Lung microvascular endothelial cell (primary cell): Measurements from ENCODE around the gene MYOC. TPM values are rescaled to one million over a fixed set of nuclear protein-coding genes. Genes with fewer than 3 reads are reported as not detected.
A peak's percentile ranks its signal among the peaks of the same experiment; 100 is the strongest.
"Not testable (repeated sequence)": the region's sequence is repeated elsewhere in the genome, so short reads cannot be mapped to it uniquely, and the experiment has no call there.

Experiments
- DNase-seq, 2 donors: peaks; one replicate each; pipeline versions ENCODE4 v3.0.0 to v3.0.0-alpha.2; 2010; ENCODE audit warnings: low read depth in 2 of 2
- total RNA-seq: library from RNA; depleted of rRNA; stranded (reverse); fragments of >200 nt; gene quantifications from 2 replicates; pipeline ENCODE4 v1.2.1, GENCODE V29; 2014

The MYOC gene
- total RNA-seq = not detected in 2 replicates

DNA sequence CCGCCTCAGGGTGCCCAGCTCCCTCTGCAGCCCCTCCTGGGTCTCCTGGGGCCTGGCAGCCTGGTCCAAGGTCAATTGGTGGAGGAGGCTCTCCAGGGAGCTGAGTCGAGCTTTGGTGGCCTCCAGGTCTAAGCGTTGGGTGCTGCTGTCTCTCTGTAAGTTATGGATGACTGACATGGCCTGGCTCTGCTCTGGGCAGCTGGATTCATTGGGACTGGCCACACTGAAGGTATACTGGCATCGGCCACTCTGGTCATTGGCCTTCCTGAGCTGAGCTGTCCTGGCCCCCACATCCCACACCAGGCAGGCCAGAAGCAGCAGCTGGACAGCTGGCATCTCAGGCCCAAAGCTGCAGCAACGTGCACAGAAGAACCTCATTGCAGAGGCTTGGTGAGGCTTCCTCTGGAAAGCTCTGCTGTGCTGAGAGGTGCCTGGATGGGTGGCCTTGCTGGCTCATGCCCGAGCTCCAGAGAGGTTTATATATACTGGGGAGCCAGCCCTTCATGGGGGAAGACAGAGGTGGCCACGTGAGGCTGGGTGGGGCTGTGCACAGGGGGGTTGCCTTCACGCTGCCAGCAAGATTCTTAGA, at the start of gene MYOC:
Gene MYOC, minus strand, starts transcription at position 455 of the 589 bp plus-strand sequence. Its CDS starts 77 bp downstream, at position 378.
- DNase-seq = no peak

DNA sequence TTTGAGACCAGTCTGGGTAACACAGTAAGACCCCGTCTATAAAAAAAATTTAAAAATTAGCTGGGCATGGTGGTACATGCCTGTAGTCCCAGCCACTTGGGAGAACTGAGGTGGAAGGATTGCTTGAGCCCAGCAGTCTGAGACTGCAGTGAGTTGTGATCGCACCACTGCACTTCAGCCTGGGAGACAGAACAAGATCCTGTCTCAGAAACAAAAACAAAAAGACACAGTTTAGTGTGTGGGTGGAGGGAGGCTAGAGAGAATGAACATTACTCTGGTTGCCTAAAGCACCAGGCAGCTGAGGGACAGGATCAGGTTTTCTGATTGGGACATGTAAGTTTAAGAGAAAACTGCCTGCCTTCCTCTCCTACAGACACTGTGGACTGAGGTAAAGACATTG, 47.0 kb upstream of the MYOC start:
- DNase-seq = no peak

DNA sequence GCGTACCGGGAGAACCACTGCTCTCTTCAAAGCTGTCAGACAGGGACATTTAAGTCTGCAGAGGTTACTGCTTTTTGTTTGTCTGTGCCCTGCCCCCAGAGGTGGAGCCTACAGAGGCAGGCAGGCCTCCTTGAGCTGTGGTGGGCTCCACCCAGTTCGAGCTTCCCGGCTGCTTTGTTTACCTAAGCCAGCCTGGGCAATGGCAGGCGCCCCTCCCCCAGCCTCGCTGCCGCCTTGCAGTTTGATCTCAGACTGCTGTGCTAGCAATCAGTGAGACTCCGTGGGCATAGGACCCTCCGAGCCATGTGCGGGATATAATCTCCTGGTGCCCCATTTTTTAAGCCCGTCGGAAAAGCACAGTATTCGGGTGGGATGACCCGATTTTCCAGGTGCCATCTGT, 43.3 kb upstream of the MYOC start:
- not testable (repeated sequence) for DNase-seq

DNA sequence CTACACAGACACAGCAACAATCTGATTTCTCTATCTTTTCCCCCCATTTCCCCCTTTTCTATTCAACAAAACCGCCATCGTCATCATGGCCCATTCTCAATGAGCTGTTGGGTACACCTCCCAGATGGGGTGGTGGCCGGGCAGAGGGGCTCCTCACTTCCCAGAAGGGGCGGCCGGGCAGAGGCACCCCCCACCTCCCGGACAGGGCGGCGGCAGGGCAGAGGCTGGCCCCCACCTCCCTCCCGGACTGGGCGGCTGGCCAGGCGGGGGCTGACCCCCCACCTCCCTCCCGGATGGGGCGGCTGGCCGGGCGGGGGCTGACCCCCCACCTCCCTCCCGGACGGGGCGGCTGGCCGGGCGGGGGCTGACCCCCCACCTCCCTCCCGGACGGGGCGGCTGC, 41.1 kb upstream of the MYOC start:
- DNase-seq = not testable (repeated sequence)

DNA sequence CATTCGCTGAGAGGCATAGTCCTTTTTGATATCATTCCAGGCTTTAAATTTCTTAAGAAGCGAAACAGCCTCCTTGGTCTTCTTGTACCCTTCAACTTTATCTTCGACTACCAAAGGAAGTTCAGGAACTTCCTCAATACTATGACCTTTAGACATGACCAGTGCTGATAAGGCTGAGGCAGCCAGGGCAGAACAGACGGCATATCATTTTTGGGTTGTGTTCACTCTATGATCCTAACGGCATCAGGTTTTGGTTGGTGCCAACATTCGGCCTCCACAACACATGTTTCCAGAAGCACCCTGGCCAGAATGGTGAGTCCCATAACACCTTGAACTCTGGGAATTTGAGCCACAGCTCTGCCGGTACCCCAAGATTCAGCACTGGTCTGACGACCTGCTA, 31.4 kb upstream of the MYOC start:
- no peak for DNase-seq

DNA sequence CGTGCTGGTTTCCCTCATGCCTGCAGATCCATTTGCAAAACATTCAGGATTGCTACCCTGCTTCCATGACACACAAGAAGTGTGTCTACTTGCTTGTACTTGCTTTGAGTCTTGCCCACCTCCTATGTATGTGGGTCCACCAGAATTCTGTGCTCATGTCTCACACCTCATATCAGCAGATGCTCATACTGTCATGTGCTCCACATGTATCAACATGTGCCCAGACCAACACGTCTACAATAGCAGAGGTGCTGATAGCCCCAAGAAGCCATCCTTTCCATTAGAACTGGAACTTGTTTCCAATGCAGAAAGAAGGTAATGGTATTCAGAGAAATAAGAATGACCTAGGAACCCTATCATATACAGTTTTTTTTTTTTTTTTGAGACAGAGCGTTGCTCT, 27.9 kb upstream of the MYOC start:
- DNase-seq = no peak

DNA sequence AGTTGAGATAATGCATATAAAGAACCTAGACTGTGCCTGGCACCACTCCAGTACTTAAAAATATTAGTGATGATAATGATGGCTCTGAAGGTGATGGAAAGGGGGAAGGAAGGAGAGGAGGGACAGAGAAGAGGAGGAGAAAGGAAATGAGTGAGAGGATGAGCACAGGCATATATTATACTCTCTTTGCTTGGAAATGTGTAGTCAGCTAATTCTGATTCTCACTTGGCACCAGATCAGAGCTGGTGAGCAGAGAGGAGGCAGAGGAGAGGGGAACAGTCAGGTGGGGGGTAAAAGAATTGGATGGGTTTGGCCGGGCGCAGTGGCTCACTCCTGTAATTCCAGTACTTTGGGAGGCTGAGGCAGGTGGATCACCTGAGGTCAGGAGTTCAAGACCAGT, 24.3 kb upstream of the MYOC start:
- no peak for DNase-seq

DNA sequence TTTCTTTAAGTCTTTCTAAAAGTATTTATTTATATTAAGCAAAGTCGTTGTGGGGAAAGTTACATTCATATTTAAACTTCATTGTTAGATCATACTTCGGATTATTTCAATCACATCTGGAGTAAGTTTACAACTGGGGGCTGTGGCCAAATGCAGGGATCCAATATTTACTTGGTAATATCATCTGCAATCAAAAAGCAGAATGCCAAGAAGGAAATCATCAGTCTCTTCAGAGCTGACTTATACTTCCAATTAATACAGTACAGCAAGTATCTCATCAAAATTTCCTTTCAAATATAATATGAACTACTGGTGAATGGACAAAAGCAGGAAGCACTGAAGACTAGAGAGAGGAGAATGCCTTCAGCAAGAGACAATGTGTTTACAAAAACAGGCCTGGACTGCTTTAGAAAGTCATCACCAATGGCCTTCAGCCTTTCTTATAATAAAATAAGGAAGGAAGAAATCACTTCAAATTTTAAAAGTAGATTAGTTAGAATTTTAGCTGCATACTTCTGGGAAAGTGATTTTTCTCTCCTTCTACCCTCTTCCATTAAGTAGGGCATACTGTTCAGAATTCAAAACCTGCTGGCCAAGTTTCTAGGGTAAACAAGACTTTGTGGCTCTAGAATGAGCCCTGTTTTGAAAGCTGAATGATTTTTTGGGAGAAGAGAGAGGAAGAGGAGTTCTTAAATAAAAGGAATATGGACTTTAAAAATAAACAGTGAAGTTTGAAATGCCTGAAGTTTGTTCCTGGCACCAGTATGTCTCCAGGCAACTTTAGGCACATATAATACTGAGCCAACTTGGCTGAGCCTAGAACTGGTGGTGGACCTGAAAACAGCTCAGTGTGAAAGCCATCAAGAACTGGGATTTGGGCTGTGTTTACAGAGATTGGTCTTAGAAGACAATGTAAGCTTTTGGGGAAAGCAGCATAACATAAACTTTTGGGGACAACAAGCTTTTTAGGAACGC, 22.2 kb upstream of the MYOC start:
- no peak for DNase-seq

DNA sequence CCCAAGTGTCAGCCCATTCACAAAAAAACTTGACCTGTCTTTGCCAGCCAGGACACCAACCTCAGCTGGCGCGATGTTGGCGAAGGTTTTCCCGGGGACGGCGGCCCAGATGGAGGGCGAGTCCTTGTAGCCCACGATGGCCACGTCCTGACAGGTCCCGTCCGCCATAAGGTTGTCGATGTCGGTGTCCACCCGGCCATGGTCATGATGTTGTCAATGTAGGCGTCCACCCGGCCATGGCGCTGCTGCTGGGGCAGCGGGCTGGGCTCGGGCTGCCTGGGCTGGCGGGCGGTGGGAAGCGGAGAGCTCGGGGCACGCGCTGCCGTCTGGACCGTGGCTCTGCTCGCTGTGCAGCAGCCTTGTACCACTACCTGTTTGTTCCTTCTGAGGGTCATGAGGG, 18.3 kb upstream of the MYOC start:
- DNase-seq = no peak

DNA sequence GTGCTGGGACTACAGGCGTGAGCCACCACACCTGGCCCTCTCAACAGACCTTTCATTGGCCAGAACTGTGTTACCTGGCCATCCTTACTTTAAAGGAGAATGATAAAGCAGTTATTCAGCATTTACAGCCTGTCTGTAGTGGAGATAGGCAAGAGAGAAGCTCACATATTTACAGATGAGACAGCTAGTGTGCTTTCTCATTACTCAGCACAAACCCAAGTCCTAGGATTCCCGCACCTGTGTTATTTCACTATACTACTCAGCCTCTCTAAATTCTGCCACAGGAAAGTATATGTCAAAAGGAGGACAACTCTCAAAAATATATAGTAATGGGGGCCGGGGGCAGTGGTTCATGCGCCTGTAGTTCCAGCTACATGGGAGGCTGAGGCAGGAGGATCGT, 15.9 kb upstream of the MYOC start:
- no peak for DNase-seq

DNA sequence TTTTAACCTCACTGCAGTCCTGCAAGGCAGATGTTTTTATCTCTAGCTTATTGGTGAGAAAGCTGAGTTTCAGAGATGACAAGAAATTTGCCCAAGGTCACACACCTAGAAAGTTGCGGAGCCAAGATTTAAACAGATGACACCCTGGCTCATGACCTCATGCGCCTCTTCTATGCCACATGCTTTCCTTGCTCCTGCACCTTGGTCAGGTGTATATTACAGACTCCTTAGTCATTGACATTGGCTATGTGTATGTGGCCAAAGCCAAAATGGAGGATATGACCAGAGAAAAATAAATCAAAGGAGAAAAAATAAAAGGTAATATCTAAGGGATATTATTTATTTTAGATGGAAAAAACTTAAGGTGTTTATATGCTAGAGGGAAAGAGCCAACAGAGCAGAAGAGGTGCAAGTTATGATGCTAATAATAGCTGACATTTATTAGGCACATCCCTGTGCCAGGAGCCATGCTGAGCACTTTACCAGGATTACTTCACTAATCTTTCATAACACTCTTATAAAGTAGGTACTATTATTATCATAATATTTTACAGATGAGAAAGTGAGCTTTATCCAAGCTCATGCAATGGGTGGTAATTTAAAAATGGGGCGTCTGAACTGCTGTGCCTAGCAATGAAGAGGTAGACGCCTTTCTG, 13.8 kb upstream of the MYOC start:
- DNase-seq = no peak

DNA sequence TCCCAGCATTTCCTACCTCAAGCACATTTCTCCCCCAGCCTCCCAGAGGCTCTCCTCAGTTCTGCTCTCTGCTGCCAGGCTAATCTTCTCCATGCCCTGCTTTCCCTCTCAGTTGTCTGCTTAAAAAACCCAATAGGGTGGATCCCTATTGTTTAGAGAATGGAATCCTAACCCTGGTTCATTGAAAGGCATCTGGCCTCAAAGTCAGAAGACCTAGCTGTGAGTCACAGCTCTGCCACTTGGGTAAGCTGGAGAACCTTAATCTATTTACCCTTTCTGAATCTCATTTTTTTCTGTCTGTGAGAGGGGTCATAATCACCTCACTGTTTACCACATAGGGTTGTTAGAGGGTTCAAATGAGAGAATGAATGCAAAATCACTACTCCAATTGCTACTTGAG, 12.5 kb upstream of the MYOC start:
- DNase-seq = no peak

DNA sequence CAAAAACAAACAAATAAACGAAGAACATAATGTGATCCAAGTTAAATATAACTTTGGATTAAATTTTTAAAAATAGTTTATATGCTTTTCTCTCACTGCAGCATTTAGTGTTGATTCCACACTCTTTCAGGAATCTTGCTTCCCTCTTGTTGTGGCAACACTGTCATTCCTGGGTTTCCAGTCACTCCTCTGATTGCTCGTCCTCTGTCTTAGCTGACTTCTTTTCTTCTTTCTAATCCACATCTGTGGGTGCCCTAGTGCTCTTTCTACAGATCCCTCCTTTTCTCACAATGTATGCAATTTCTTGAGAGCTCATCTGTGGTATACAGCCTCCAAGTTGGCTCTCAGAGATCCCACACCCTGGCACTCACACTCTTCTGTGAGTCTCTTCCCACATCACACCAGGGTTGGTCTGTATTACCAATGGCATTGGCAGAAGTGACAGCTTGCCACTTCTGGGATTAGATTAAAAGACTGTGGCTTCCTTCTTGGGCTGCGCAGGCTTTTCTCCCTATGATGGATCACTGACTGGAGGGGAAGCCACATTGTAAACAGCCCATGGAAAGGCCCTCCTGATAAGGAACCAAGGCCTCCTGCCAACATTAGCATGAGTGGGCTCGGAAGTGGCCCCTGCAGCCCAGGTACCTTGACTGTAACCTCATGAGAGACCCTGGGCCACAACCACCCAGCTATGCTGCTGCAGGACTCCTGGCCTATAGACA, 11.5 kb upstream of the MYOC start:
- peak in 1 of 2 donors; percentile 7 for DNase-seq

DNA sequence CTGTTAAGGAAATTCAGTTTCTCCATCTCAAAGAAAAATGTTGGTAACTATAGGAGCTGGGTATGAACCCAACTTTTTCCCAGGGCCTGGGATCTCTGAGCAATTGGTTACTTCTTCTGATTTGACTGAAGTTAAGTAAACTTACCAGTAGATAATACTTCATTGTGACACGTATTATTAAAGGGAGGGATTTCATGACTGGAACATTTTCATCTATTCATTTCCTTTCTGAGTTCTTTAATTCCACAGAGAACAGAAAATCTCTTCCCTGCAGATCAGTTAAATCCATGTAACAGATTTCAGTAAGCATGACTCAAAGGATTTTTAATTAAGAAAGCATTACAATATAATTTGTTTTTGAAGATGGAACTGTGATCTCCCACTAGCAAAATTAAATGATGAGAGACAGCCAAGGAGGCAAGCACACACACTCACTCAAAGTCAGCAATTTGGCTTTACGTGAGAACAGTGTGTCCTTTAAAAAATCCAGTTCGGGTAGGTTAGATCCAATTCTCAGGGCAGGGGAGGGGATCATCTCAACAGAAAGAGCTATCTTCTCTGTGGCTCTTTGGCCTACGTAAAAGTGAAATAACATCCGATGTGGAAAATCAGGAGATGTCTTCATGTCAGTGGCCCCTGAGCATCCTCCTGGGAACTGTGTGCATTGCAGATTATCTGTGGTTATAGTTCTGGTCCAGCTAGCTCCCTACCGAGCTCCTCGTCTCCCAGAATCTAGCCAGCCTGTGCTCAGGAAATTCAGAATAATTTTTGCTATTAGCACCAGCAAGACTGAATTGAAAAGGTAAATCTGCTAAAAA, 10.8 kb upstream of the MYOC start:
- no peak for DNase-seq

DNA sequence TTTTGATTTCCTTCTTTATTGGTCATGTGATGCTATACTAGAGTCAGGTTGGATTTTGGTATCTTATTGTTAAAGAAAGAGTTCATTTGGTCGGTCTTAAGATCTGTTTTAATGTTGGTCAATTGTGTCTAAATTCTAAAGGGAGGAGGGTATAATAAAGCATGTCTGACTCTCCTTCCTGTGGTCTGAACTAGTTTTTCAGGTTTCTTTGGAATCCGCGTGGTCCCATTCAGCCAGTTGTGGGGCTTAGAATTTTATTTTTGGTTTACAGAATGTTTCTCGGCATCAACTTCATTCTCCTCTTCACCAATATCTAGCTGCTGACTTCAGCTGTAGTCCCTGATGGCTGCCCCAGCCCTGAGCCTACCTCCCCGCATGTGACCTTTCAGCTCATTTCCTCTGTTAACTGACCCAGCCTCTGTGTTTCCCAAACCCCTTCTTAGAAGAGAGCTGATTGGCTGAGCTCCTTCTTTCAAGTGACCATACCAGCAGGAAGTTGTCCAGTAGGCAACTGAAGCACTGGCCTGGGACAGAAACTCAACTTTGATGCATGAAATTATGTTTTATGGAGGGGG, 8.7 kb upstream of the MYOC start:
- DNase-seq = no peak

DNA sequence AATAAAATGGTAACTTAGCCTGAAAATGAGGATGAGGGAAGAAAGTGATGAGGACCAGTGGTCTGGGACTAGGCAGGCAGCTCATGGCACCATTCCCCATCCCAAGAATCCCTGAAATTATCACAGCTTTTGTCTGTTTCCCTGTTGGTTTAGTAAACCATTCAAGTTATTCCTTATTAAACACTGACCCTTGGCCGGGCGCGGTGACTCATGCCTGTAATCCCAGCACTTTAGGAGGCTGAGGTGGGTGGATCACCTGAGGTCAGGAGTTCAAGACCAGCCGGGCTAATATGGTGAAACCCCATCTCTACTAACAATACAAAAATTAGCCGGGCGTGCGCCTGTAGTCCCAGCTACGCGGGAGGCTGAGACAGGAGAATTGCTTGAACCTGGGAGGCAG, 3.7 kb upstream of the MYOC start:
- DNase-seq = not testable (repeated sequence)

DNA sequence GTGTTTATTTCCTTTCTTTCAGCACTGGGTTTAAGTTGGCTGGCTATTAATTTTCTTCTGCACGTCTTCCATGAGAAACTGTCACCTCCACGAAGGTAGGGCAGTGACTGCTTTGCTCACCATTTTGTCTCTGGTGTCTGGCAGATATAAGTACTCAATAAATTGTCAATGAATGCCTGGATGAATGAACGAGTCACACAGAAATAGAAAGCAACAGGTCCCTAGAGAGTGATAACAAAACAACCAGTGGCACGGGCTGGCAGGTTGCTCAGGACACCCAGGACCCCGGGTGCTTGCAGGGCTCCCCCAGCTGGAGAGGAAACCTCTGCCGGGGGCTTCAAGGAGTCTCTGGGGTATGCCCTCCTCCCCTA, 3.2 kb upstream of the MYOC start:
- no peak for DNase-seq

DNA sequence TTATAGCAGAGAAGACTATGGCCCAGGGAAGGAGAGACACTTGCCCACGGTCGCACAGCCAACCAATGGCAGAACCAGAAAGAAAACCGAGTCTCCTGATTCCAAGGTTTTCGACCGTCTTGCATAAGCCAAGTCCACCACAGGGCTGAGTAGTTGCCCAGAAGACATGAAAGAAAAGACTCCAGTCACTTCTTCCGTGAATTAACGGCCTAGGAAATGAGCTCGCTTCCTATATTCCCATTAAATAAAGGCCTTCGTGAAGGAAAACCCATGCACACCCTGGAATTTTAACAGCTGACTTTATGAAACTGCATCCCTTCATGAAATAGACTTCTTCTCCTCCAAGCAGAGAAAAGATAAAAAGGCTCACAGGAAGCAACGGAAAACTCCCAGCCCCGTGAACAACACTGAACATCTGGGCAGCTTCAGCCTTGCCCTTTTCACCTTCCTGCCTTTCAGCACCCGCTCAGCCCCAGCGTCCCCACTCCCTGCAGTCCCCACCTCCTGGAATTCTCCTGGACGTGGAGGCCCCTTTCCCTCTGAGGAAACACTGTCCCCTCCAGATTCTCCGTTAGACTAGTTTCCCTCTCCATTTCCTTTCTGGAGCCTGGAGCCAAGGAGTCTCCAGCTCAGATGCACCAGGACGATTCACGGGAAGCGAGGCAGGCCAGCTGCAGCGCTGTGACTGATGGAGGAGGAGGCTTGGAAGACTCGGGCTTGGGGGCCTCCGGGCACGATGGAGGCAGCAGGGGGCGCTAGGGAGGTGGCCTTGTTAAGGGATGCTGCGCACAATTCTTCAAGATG, 2.7 kb upstream of the MYOC start:
- DNase-seq = peak; percentile 30 to 83

DNA sequence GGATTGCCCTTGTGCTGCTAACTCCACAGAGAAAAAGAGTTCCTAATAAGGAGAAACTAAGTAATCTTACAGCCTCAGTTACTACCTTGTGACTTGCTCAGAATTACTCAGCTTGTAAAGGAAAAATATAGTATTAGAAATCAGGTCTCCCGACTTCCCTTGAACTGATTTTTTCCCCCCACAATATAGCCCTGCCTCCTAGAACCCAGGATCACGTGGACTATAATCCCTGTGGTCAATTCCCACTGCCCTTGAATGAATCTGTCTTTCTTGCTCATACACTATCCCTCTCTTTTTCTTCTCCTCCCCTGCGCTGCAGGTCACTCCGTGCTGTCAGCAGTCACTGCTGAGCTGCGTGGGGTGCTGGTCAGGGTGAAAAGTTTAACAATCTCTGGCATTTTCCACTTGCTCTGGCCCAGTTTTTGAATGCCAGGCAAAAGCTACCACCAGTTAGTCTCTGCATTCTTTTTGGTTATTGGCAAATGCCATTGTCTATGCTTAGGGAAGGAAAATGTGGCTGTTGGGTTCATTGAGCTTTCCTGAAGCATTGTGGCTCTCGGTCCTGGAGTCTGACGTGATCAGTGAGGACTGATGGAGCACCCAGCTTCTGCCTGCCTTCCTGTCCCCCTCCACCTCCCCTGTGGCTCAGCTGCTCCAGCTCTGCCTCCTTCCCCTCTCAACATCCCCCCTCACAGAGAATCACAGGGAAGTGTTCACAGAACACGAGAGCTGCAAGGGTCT, 1.9 kb upstream of the MYOC start:
- DNase-seq = peak in 1 of 2 donors; percentile 21
